ENCODE measurements around the gene HMG20A. TPM values are rescaled to one million over a fixed set of nuclear protein-coding genes. Genes with fewer than 3 reads are reported as not detected.

HMG20A gene
- total and polyA plus RNA-seq, 2 of the 13 experiments (the other 11 are each of a cell fraction or from before 2014, with no cell fraction given) = 28.0 to 35.2 TPM

Other genes with a start within 250 kb of the HMG20A start
- gene PEAK1, start 784 bp upstream of the HMG20A start, total RNA-seq (2016; rRNA removed; fragmentation: Illumina TruSeq; extraction: Trizol) = 6.0 and 12.5 TPM in 2 replicates
- 6.6 and 6.8 TPM in 2 replicates for gene PEAK1, start 784 bp upstream of the HMG20A start, polyA plus RNA-seq (2011; rRNA removed)
- not detected in 2 replicates for gene LINGO1, start 212.0 kb downstream of the HMG20A start, total RNA-seq (2016; rRNA removed; fragmentation: Illumina TruSeq; extraction: Trizol)
- 0.07 and 0.08 TPM in 2 replicates for gene LINGO1, start 212.0 kb downstream of the HMG20A start, polyA plus RNA-seq (2011; rRNA removed)

Data from HepG2 (cell line).